ENCODE measurements around the gene UNK.

The UNK gene

GRCh38 chr17:75835654-75835987 lies 51.0 kb downstream of the UNK start:
- no peaks in the 10 kb centered on the region for H4K20me1 ChIP-seq (ENCODE audit: control insufficient read depth, insufficient read depth, low read depth, low read length)
- no peaks in the 10 kb centered on the region for H3K79me2 ChIP-seq (ENCODE audit: control insufficient read depth, low read length)
- no peaks in the 10 kb centered on the region for H3K36me3 ChIP-seq (ENCODE audit: control insufficient read depth, low read length)
- H3K27me3 ChIP-seq (ENCODE audit: control insufficient read depth, low read length) = no peaks in the 10 kb centered on the region
- TF ChIP-seq CTCF (IDR thresholded peaks at IDR 0.05; ENCODE audit: low read depth, low read length, poor library complexity, severe bottlenecking) = no peak
- TF ChIP-seq EZH2phosphoT487 (IDR thresholded peaks at IDR 0.05; ENCODE audit: borderline replicate concordance, low read length) = no peak
- H3K27ac ChIP-seq (ENCODE audit: low read depth, low read length) = no peak overlapping the region
- peaks cover 20% of the 10 kb centered on the region for H3K4me1 ChIP-seq (ENCODE audit: control insufficient read depth, low read length)
- H3K4me2 ChIP-seq (ENCODE audit: low read length) = no peak overlapping the region
- H3K4me3 ChIP-seq (ENCODE audit: low read length) = no peak overlapping the region
- no peaks in the 10 kb centered on the region for H3K9me2 ChIP-seq (replicated peaks; ENCODE audit: control insufficient read depth, low read length)
- H3K9me3 ChIP-seq (ENCODE audit: control insufficient read depth, insufficient read depth, low read length) = no peaks in the 10 kb centered on the region
- H3F3A ChIP-seq (ENCODE audit: control insufficient read depth, insufficient read depth) = no peaks in the 10 kb centered on the region

- Histone ChIP-seq H3K9me3 (ENCODE audit: control insufficient read depth, insufficient read depth, low read length) (no peaks in the 10 kb centered on the region), H3K4me2 (ENCODE audit: low read length) (no peak overlapping the region), H3K9me2 (replicated peaks; ENCODE audit: control insufficient read depth, low read length) (no peaks in the 10 kb centered on the region), H3K27ac (ENCODE audit: low read depth, low read length) (no peak overlapping the region), H4K20me1 (ENCODE audit: control insufficient read depth, insufficient read depth, low read depth, low read length) (no peaks in the 10 kb centered on the region), H3K79me2 (ENCODE audit: control insufficient read depth, low read length) (no peaks in the 10 kb centered on the region), H3K36me3 (ENCODE audit: control insufficient read depth, low read length) (no peaks in the 10 kb centered on the region), H3K4me1 (ENCODE audit: control insufficient read depth, low read length) (peaks cover 20% of the 10 kb centered on the region), H3K27me3 (ENCODE audit: control insufficient read depth, low read length) (no peaks in the 10 kb centered on the region), H3K4me3 (ENCODE audit: low read length) (no peak overlapping the region), H3F3A (ENCODE audit: control insufficient read depth, insufficient read depth) (no peaks in the 10 kb centered on the region)
- TF ChIP-seq EZH2phosphoT487 (IDR thresholded peaks at IDR 0.05; ENCODE audit: borderline replicate concordance, low read length) (no peak), CTCF (IDR thresholded peaks at IDR 0.05; ENCODE audit: low read depth, low read length, poor library complexity, severe bottlenecking) (no peak)
Measured at GRCh38 chr17:75836605-75837004, 52.0 kb downstream of the UNK start.

GRCh38 chr17:75837899-75838298 lies 53.3 kb downstream of the UNK start:
- H3K36me3 ChIP-seq (ENCODE audit: control insufficient read depth, low read length) = no peaks in the 10 kb centered on the region
- no peaks in the 10 kb centered on the region for H4K20me1 ChIP-seq (ENCODE audit: control insufficient read depth, insufficient read depth, low read depth, low read length)

More at GRCh38 chr17:75837899-75838298, 53.3 kb downstream of the UNK start:
- H3K9me3 ChIP-seq (ENCODE audit: control insufficient read depth, insufficient read depth, low read length) = no peaks in the 10 kb centered on the region
- H3K27me3 ChIP-seq (ENCODE audit: control insufficient read depth, low read length) = no peaks in the 10 kb centered on the region
- no peak overlapping the region for H3K27ac ChIP-seq (ENCODE audit: low read depth, low read length)
- peaks cover 11% of the 10 kb centered on the region for H3K4me1 ChIP-seq (ENCODE audit: control insufficient read depth, low read length)
- H3K9me2 ChIP-seq (replicated peaks; ENCODE audit: control insufficient read depth, low read length) = no peaks in the 10 kb centered on the region
- no peaks in the 10 kb centered on the region for H3F3A ChIP-seq (ENCODE audit: control insufficient read depth, insufficient read depth)
- no peak overlapping the region for H3K4me3 ChIP-seq (ENCODE audit: low read length)
- H3K79me2 ChIP-seq (ENCODE audit: control insufficient read depth, low read length) = no peaks in the 10 kb centered on the region
- no peak for TF ChIP-seq CTCF (IDR thresholded peaks at IDR 0.05; ENCODE audit: low read depth, low read length, poor library complexity, severe bottlenecking)
- no peak for TF ChIP-seq EZH2phosphoT487 (IDR thresholded peaks at IDR 0.05; ENCODE audit: borderline replicate concordance, low read length)
- H3K4me2 ChIP-seq (ENCODE audit: low read length) = no peak overlapping the region

Data from DOHH2 (cell line).